Aorta (tissue), 5 donors: ENCODE measurements around the gene PLEKHM1. TPM values are rescaled to one million over a fixed set of nuclear protein-coding genes. Genes with fewer than 3 reads are reported as not detected.
"Not testable (repeated sequence)": the region's sequence is repeated elsewhere in the genome, so short reads cannot be mapped to it uniquely, and the experiment has no call there.

ENCODE experiments used
- ATAC-seq: fragments of 200-7000 bp; cut with Tn5 transposase; one replicate; pipeline ENCODE4 v1.9.1; 2022; ENCODE audit warnings: moderate library complexity; ENCODE audit not compliant: low FRiP score
- DNase-seq, 2 donors: peaks; one replicate each; pipeline ENCODE4 v3.0.0-alpha.2; 2020
- H3K27ac ChIP-seq, 2 donors: one replicate each; pipeline ENCODE4 v1.5.1; 2013; ENCODE audit warnings: low read length in 2 of 2, mild to moderate bottlenecking in 2 of 2, moderate library complexity in 2 of 2, control low read depth in 1 of 2, inconsistent platforms in 1 of 2, low read depth in 1 of 2
- H3K27me3 ChIP-seq, 2 donors: one replicate each; pipeline ENCODE4 v1.6.1; 2013; ENCODE audit warnings: control low read depth in 1 of 2, low read length in 1 of 2, mild to moderate bottlenecking in 1 of 2, moderate library complexity in 1 of 2; ENCODE audit not compliant: insufficient read depth in 2 of 2, control insufficient read depth in 1 of 2
- H3K36me3 ChIP-seq, 2 donors: one replicate each; pipeline ENCODE4 v1.6.1; 2013; ENCODE audit warnings: control low read depth in 1 of 2, low read length in 1 of 2, mild to moderate bottlenecking in 1 of 2; ENCODE audit not compliant: insufficient read depth in 2 of 2, control insufficient read depth in 1 of 2
- H3K4me1 ChIP-seq, 2 donors: one replicate each; pipeline ENCODE4 v1.6.1; 2013; ENCODE audit warnings: low read length in 2 of 2, control low read depth in 1 of 2, mild to moderate bottlenecking in 1 of 2, moderate library complexity in 1 of 2; ENCODE audit not compliant: insufficient read depth in 2 of 2, control insufficient read depth in 1 of 2
- H3K4me3 ChIP-seq, 2 donors: one replicate each; pipeline ENCODE4 v1.5.1; 2013; ENCODE audit warnings: low read length in 2 of 2, control low read depth in 1 of 2, mild to moderate bottlenecking in 1 of 2
- H3K9me3 ChIP-seq: one replicate; pipeline ENCODE4 v1.6.1; 2013; ENCODE audit warnings: mild to moderate bottlenecking, low read length; ENCODE audit not compliant: control insufficient read depth
- WGBS, 2 donors: extraction: QIAGEN DNeasy Blood & Tissue Kit; methylation state at CpG; one replicate each; pipeline ENCODE4 v1.1.7; 2013; 5-methylcytosine and 5-hydroxymethylcytosine counted together
- intact Hi-C, 2 donors: fragments of 100-400 bp; cut with DNase I; formaldehyde crosslinking; loops; one replicate each; pipeline versions ENCODE4 v1.14.2 to v1.15.0; 2022
- polyA plus RNA-seq, 2 donors: library from polyadenylated mRNA; stranded (reverse); fragments of 200-250 nt; gene quantifications; one replicate each; pipeline ENCODE4 v1.2.3, GENCODE V29; 2013
- total RNA-seq, 2 donors: library from RNA; stranded (reverse); fragmentation: NEBNext Ultra II Directional; extraction: Animal tissue kit (Norgen Biotek cat#: 25700); gene quantifications; one replicate each; pipeline ENCODE4 v1.2.1, GENCODE V29; 2021
- donor health status: healthy with polysubstance abuse.
- donor health status: Bipolar disorder and iron deficiency.
- donor health status: DM: no; HTN: no; CAD: no.
- donor health status: DM: no; HTN: no; CAD: no.
- donor health status: DM: yes; HTN: yes; CAD: no.

The PLEKHM1 gene
- total and polyA plus RNA-seq, 4 donors, result 13.3 to 67.6 (median 34.6) TPM

DNA sequence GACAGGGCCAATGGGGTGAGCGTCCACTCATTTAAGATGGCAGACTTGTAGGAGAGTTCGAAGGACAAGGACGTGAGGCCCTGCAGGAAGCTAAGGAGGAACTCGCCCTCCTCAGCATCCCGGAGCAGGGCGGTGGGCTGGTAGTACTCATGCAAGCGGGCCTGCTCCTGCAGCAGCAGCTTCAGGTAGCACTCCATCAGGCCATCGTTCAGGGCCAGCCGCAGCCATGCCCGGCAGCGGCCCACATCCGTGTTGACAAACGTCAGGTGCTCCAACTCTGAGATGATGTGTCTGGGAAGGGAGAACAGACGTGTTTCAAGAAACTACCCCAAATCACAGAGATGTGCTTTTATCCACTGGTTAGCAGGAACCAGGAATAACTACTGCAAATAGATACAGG is 15.1 kb downstream of the PLEKHM1 start:
- intact Hi-C loops, H3K9me3 ChIP-seq, H3K36me3 ChIP-seq, H3K27me3 ChIP-seq, H3K4me1 ChIP-seq, H3K4me3 ChIP-seq, H3K27ac ChIP-seq, ATAC-seq, DNase-seq: not testable (repeated sequence)
- 96 to 97% methylated on average over 14 of the region's 14 CpGs for WGBS, 2 donors

DNA sequence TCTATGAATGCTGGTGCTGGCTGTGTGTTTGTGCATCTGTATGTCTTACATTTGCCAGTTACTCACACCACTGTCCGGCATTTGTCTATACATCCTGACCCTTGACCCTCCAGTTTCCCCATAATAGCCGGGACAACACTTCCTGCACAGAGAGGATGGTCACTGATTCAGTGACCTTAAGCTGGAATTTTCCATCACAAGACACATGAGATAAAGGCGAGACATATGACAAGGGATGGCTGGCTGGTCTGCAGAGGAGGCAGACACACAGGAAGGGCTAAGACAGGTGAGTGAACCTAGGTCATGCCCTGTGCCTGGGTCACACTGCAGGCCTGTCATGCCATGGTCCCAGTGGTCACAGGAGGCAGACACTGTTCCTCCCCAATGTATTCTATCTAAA is 18.3 kb downstream of the PLEKHM1 start:
- H3K4me1 ChIP-seq, DNase-seq, intact Hi-C loops, ATAC-seq, H3K27ac ChIP-seq, H3K27me3 ChIP-seq, H3K9me3 ChIP-seq, H3K4me3 ChIP-seq, H3K36me3 ChIP-seq: not testable (repeated sequence)
- 73 to 75% methylated on average over 3 of the region's 3 CpGs for WGBS, 2 donors

DNA sequence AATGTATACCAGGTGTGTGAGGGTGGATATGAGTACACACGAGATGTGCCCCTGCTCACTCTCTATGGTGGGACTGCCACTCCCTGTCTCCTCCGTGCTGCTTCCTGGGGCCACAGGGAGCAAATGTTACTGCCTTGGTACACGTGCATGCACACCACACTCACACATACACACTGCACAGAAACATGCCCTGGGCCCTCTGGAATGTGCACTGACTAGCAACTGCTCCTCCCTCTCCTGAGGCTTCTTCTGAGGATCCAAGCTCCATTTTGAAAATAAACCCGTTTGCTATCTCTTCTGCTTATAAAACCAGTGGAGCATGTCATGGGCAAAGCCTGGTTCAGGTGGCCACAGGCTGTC is 21.3 kb downstream of the PLEKHM1 start:
- ATAC-seq, H3K4me1 ChIP-seq, H3K36me3 ChIP-seq, H3K4me3 ChIP-seq, H3K27ac ChIP-seq, DNase-seq, intact Hi-C loops, H3K27me3 ChIP-seq, H3K9me3 ChIP-seq: not testable (repeated sequence)
- WGBS, 2 donors, result 60 to 72% methylated on average over 4 of the region's 4 CpGs

DNA sequence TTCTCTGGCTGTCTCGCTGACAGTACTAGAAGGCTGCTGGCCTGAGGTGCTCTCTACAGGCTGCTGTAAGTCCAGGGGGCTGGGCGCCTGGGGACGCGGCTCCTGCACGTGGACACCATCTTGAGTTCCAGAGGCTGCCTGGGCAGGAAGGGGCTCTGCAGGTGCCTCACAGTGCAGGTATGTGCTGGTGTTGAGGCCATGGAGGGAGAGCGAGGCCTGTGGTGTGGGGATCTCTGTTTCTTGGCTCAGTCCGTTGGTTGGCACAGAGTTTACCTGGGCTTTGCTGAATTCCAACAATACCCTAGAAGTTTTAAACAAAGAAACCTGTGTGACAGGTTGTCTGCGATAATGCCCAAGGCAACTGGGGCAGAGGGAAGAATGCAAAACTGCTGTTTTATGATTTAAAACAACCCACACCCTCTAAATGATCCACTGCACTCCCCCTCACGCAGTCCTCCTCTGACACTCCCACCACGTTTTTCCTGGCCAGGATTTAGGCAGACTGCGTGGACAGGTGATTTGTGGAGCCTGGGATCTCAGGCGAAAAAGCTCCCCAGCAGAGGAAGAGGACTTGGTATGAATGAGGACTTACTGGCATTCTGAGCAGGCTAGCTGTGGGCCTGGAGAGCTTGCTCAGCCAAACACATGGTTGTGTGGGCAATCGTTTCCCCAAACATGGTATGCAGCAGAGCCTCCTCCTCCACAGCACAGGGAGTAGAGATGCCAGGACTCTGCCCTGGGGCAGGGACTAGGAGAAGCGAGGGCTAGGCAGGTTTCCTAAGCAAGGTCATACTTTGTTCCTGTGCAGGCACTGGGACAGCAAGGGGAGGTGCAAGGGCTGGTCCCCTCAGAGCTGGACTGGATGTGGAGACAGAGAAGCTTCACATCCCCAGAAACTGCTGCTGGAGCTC is 22.0 kb downstream of the PLEKHM1 start:
- H3K27me3 ChIP-seq, H3K4me3 ChIP-seq, H3K4me1 ChIP-seq, H3K27ac ChIP-seq, H3K36me3 ChIP-seq, ATAC-seq, H3K9me3 ChIP-seq, intact Hi-C loops: not testable (repeated sequence)
- peak in 1 of 2 donors; percentile 38 for DNase-seq
- 83 to 88% methylated on average over 14 of the region's 14 CpGs for WGBS, 2 donors

DNA sequence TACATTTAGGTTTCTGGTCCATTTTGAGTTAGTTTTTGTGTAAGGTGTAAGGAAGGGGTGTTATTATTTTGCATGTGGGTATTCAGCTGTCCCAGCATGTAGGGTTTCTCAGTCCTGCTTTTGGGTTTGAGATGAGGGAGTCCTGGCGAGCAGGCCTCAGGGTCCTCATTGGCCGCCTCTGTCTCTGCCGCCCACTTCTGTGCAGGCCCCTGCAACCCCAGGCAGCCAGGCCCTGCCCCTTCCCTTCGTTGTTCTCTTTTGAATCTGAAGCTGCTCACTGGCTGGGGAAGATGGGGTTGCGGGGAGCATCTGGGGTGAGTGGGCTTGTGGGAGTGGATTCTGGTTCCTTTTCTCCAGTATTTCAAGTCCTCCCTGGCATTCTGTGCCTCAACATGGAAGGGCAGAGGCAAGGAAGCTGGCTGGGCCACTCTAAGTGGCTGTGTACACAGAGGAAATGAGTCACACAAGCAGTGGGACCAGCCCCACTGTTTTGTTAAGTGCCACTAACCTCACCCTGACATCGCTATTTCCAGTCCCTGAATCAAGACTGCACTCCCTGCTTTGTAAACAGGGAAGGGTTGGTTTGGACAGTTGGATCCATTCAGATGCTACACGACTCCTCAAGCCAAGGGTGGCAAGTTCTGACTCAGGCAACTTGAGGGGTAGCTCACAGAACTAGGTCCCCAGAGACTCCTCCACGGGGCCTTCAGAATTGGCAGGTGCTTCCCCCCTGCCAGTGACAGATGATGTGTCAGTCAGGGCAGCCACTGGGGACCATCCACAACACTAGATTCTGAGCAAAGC is 28.8 kb downstream of the PLEKHM1 start:
- H3K9me3 ChIP-seq, H3K27me3 ChIP-seq, H3K4me3 ChIP-seq, intact Hi-C loops, H3K4me1 ChIP-seq, H3K36me3 ChIP-seq, H3K27ac ChIP-seq: not testable (repeated sequence)
- DNase-seq (peak; percentile 62), ATAC-seq (peak; percentile 73)
- 44 to 61% methylated on average over 5 to 8 of the region's 8 CpGs for WGBS, 2 donors

DNA sequence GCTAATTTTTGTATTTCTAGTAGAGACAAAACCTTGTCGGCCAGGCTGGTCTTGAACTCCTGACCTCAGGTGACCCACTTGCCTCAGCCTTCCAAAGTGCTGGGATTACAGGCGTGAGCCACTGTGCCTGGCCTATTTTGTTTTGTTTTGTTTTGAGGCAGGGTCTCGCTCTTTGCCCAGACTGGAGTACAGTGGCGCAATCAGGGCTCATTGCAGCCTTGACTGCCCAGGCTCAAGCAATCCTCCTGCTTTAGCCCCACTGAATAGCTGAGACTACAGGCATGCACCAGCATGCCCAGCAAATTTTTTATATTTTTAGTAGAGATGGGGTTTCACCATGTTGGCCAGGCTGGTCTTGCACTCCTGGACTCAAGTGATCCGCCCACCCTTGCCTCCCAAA is 30.1 kb downstream of the PLEKHM1 start:
- H3K27me3 ChIP-seq, H3K36me3 ChIP-seq, H3K4me1 ChIP-seq, ATAC-seq, H3K9me3 ChIP-seq, H3K4me3 ChIP-seq, intact Hi-C loops, H3K27ac ChIP-seq: not testable (repeated sequence)
- DNase-seq, result peak in 1 of 2 donors; percentile 5
- 97 to 98% methylated on average over 5 of the region's 5 CpGs for whole genome bisulfite sequencing, 2 donors

DNA sequence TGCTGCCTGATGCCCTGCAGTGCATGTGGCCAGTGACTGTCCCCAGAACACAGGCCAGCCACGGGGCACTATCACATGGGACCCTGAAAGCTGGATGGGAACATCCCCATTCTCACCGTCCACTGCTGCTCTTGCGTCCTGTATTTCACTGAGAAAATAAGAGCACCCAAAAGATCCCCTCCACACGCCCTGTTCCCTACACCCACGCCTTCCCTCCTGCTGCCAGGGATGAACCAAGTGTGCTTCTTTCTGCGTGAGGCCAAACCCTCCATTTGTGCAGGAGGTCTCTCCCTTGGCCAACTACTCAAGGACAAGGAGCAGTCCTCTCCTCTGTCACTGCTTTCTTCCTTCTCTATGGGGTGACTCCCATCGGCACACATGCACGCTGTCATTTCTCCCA is 36.2 kb downstream of the PLEKHM1 start:
- peak in 1 of 2 donors; percentile 13 for DNase-seq
- not testable (repeated sequence) for H3K27ac ChIP-seq
- 90 to 91% methylated on average over 7 of the region's 8 CpGs for WGBS, 2 donors

DNA sequence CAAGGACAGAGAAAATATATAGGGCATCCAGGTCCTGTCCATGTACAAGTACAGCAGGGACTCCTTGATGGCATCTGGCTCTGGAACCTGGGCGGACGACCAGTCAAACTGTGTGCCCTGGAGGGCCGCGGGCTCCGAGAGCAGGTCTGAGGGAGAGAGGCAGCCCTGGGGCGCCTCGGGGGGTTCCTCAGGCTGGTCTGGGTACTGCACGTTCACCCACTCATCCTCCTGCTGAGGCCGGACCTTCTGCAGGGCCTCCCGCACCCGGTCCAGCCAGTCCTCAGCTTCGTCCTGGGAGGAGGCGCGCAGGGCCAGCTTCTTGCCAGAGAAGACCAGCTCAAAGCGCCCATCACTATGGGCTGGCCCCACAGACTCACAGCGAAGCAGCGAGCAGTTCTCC is 36.8 kb downstream of the PLEKHM1 start:
- H3K27me3 ChIP-seq, H3K4me1 ChIP-seq, H3K9me3 ChIP-seq, H3K4me3 ChIP-seq, ATAC-seq, H3K36me3 ChIP-seq, intact Hi-C loops, H3K27ac ChIP-seq: not testable (repeated sequence)
- WGBS, 2 donors, result 88 to 89% methylated on average over 12 to 17 of the region's 17 CpGs
- peak in 1 of 2 donors; percentile 22 for DNase-seq

More for the DNA sequence above, 36.2 kb downstream of the PLEKHM1 start:
- H3K36me3 ChIP-seq, H3K4me1 ChIP-seq, intact Hi-C loops, H3K27me3 ChIP-seq, ATAC-seq, H3K4me3 ChIP-seq, H3K9me3 ChIP-seq: not testable (repeated sequence)

DNA sequence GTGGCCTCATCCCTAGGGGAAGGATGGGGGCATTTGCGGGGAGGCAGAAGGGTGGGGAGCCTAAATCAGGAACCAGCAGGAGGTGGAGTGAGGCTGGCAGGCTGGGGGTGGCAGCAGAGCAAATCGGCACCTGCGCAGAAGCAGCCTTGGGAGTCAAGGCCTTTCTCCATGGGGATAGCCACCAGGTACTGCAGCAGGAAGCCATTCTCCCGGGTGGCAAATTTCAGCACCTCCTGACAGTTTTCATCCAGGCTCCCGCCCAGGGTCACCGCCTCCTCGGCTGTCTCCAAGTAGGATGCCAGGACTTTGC is 37.3 kb downstream of the PLEKHM1 start:
- ATAC-seq, H3K36me3 ChIP-seq, DNase-seq, H3K4me1 ChIP-seq, H3K9me3 ChIP-seq, intact Hi-C loops, H3K27me3 ChIP-seq, H3K4me3 ChIP-seq, H3K27ac ChIP-seq: not testable (repeated sequence)
- WGBS, 2 donors, result 90 to 95% methylated on average over 2 to 5 of the region's 7 CpGs
